GM21515 (cell line): ENCODE data around the gene KAZN.
"Not testable (repeated sequence)": the region's sequence is repeated elsewhere in the genome, so short reads cannot be mapped to it uniquely, and the experiment has no call there.

ENCODE experiments used
- ATAC-seq: cut with Tn5 transposase; IDR thresholded peaks from one replicate; pipeline ENCODE4 v1.9.1; 2021; ENCODE audit not compliant: unreplicated experiment

The KAZN gene

DNA sequence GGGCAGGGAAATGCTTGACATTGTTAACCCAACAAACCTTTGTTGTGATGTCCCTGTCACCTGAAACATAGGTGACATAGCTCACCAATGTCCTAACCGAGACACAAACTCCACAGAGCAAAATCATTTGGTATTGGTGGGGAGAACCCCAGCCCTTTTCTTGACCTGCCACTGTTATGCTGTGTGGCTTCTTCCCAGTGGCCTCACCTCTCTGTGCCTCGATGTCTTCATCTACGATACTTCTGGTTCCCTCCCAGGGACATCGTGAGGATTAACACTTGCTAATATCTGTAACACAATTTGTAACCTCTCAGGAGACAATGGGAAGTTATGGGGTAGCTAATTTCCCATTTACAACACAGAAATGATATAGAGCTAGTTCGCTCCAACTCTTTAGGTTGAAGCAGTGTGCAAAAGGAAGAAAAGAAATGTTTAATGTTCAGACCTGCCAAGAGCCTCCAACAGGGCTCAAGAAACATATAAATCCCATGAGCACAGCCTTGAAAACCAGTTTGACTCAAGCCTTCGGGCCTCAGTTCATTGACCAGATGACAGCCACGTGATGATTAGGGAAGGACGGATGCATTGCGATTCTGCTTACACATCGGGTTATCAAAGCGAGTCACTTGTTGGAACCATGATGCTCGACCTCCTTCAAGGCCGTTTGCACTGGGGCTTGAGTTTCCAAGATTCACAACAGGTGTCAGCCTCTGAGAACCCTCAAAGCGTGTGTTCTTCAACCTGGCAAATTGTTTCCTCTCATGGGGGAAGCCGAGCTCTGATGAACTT, 517.3 kb downstream of the KAZN start:
- ATAC-seq, result no peak

DNA sequence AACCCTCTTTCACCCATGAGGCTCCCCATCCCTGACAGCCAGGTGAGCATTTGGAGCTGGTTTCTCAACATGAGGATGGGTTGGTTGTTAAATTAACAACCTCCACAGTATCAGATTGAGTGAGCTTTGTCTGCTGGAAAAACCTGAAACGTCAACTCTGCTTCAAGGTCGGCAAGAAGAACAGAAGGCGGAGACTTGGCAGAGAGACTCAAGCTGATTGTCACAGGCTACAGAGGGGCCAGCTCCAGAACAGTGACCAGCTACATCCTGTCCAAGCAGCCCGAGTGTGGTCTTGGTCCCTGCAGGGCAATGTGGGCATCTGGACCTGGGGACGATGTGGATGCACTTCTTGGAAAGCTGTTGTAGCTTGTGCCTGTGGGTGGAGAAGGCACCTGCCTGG, 518.5 kb downstream of the KAZN start:
- ATAC-seq, result no peak

DNA sequence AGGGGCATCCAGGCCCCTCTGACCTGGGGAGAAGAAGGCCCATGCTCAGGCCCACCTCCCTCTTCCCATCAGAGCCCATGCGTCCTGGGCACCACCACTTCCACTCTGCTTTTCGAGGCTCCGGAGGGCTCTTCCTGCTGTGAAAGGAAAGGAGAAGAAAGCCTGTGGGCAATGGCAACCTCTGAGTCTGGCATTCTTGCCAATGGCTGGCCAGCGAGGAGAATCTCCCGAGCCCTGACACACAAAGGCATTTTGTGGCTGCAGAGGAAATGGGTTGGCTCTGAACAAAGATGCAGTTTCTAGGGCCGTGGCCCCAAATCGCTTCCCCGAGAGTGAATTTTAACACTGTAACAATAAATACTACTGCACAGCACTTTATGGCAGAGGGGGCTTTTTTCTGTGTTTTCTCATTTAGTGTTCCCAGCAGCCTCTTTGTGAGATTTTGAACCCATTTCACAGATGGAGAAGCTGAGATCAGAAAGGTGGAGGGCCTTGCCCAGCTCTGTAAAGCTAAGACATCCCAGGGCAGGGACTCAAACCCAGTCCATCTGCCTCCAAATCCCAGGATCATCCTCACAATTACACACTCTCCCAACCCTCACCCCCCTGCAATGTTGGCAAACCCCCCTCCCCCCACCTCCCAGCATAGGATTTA, 519.3 kb downstream of the KAZN start:
- ATAC-seq, result no peak

DNA sequence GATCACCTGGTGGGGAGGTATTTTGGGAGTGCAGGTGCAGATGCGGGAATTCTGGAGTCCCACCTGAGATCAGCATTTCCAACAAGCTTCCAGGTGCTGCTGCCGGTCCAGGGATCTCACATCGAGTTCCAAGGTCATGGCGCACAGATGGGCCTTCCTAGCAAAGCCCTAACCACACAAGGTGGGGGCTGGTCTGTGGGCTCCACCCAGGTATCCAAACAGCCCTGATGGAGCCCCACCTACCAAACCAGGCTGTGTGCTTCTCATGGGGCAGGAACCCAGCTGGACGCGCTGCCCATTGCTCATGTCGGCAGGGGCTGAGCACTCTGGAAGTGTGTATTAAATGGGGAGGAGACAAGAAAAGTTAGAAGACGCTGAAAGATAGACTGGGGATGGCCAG, 520.1 kb downstream of the KAZN start:
- ATAC-seq, result no peak

DNA sequence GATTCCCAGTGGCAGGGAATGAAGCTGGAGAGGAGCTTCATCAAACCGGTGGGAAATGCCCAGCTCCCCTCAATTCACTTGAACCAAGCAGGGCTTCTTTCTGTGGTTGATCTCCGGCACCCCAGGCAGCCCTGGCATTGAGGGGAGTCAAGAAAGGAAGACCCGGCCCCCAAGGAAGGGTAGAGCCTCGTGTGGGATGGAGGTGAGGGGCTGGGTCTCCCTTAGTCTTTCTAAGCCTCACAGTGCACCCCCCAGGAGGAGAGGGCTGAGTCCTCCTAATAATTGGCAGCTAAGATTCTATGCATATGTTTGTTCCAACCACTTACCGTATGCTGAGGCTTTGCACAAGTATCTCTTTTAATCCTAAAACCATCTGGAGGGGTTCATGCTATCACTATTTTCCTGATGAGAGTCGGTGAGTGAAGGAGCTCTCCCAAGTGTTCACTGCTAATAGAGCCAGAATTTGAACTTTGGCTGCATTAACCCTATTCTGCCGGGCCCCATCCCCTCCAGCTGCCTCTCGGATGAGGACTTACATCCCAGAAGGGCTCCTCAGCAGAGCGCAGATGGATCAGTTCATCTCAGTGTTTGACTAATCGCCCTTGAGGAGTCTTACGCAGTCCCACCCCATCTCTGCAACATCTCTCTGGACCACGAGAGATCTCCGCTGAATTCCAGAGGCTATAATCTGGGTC, 521.9 kb downstream of the KAZN start:
- no peak for ATAC-seq

DNA sequence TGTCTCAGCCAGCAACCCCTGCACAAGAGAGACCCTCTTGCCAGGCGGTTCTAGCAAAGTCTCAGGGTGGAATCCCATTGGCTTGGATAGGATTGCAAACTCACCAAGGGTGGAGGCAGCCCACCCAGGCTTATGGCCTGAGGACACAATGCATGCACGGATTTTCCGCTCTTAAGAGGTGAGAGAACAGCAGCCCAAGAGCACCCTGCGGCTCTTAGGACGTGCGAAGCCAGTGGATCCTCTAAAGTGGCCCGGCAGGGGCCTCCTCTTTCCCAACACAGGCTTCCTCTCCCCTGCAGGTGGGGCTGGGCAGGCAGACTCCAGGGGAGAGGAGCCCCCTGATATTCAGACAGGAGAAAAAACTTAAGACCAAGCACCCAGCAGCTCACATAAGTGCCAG, 523.8 kb downstream of the KAZN start:
- no peak for ATAC-seq

DNA sequence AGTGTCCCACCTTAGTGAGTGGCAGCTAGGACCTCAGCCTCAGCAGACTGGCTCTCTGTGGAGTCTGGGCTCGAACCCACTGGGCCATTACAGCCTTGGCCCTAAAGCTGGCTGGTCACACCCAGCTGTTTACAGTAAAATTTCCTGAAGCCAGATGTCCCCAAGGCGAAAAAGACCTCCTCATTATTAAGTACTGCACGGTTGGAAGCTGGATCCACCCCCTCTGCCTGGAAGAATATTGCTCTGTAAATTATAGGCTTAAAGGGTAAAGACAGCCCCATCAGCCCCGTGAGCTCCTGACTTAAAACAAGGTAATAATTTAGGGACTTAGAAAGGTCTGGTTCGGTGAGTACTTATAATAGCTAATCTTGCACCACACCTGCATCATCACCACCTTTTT, 524.8 kb downstream of the KAZN start:
- ATAC-seq, result no peak

DNA sequence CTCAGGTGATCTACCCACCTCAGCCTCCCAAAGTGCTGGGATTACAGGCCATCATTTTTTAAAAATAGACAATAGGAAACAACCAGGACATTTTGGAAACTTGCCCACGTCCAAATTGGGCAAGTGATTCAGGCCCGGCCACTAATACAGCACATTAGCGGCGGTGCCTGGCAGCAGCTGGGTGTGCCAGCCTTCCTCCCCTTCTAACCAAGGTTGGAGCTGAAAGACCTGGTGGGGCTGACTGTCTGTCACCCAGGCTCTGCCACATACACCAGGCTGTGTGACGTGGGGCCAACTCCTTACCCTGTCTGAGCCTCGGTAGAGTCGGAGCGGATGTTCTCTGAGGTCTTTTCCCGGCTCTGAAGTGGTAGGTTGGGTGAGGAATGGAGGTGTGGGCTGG, 525.4 kb downstream of the KAZN start:
- ATAC-seq, result no peak

DNA sequence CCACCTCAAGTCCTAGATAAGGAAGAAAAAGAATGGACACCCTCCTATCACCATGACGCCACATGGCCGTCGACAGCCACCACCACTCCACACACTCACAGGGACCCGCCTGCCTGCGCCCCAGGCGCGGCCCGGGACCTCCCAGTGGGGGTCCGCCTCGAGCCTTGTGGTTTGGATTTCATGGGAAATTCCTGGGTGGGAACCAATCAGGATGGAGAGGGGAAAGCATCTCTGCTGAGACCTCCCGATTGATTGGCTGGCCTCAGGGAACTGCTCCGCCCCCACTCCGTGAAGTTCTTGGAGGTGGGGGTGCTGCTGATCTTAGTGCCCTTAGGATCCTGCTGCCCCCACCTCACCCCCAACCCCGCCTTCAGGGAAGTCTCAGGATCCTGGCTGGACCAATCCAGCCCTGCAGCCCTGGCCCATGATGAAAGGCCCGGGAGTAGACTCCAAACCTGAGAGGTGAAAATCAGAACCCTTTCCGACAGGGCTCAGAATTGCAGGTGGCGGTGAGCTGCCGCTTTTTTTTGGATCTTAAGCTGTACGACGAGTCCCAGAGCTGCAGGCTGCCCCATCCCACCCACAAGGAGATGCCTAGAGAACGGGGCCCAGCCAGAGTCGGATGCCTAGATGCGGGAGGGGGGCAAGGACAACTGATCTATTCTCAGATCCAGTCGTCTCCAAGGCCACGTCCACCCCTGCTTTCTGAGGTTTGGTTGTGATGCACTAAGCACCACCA, 526.0 kb downstream of the KAZN start:
- ATAC-seq, result no peak

DNA sequence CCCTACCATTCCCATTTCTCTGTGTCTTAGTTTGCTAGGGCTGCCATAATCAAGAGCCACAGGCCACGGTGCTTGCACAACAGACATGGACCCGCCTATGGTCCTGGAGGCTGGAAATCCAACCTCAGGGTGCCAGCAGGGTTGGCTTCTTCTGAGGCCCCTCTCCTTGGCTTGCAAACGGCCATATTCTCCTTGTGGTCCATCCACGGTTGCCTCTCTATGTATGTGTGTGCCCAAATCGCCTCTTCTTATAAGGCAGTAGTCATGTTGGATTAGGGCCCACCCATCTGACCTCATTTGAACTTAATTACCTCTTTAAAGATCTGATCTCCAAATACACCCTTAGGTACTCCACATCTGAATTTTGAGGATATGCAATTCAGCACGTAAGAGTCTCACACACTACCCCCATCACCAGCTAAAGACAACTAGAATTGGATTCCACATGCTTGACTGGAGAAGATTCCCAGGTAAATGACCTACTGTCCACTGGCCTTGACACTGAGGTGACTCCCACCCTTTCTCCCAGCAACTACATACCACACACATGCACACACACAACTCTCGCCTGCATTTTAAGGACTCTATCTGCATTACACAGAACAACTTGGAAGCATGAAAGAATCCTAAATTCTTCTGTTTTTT, 526.7 kb downstream of the KAZN start:
- ATAC-seq, result no peak

DNA sequence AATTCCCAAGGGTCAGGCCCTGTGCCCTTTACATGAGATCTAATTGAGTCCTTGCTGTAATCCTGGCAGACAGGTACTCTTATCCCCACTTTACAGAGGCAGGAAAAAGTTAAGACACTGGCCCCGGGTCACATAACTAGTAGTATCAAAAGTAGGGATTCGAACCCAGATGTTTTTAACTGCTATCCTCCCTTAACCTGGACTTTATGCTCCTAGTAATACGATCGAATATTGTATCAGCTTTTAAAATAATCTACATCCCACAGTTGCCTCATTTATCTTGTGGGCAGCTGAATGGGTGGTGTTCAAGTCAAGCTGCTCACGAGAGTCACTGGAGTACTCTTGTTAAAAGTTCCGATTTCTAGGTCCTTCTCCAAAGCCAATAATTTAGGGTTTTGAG, 529.6 kb downstream of the KAZN start:
- no peak for ATAC-seq

DNA sequence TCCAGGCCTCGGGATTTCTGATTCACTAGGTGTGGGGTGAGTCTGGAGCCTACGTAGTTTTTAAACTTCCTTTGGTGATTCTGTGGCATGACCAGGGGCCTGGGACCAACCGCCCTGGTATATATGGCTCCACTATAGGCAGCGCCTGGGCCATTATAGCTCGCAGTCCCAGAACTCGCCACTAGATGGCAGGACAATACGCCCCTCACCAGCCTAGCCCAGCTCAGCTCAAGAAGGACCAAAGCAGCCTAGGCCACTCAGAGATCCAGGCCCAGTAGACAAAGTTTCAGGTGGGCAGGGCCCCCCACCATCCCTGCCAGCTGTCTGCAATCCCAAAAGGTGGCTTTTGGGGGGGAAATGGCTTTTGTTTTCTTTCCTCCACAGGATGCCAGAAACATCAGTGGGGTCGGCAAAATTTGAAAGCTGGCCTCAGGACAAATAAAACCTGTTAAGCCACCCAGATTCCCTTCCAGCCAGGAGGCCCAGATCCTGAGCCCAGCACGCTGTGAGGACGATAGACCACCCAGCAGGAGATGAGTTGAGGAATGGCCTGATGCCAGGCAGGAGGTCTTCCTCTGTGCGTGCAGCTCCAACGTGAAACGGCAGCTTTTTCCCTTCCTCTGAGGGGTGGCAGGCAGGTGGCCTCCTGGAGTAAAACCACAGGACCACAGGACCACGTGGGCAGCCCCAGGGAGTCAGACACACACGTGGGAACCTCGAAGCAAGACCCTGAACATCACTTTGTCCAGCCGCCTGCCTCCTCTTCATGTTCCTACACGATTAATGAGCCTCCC, 530.2 kb downstream of the KAZN start:
- no peak for ATAC-seq

DNA sequence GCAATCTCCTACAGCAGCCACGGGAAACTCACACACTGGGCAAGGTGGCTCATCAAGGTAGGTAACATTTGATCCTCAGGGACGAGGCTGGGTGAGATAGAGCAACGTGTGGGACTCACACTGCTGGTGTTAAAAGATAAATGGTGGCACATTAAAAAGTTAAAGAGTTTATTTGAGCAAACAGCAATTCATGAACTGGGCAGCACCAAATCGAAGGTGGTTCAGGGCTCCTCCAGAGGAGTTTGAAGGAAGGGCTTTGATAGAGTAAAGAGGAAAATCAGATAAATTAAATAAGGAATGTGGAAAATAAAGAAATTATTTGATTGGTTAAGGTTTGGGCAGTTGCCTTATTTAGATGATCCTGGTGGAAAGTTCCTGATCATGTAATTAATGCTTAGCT, 531.5 kb downstream of the KAZN start:
- no peak for ATAC-seq

DNA sequence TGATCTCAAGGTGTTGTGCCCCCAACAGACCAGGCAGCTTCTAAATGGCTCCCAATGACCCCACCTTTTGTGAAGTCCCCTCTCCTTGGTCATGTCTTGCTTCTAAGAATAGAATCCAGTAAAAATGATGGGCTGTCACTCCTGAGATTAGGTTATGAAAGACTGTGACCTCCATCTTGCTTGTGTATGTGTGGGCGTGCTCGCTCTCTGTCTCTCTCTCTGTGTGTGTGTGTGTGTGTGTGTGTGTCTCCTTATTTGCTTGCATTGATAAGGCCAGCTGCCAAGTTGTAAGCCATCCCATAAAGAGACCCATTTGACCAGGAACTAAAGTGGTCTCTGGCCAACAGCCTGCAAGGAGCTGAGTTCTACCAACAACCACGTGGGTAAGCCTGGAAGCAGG, 532.1 kb downstream of the KAZN start:
- no peak for ATAC-seq

DNA sequence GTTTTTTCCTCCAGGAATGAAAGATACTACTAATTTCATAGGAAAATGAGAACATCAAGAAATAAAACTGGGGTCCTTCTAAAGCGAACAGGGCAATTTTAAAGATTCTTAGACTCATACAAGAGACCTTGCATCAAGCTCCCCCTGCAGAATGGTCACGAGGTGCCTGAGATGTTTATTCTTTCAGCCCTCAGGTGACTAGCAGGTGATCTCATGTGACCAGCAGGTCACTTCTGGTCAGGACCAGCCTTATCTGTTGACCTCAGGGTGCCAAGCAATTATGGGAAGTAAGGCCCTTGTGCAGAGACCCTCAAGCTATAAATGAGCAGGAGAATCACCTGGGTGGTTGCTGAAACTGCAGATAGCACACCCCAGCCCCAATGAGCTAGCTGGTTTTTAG, 534.5 kb downstream of the KAZN start:
- no peak for ATAC-seq

DNA sequence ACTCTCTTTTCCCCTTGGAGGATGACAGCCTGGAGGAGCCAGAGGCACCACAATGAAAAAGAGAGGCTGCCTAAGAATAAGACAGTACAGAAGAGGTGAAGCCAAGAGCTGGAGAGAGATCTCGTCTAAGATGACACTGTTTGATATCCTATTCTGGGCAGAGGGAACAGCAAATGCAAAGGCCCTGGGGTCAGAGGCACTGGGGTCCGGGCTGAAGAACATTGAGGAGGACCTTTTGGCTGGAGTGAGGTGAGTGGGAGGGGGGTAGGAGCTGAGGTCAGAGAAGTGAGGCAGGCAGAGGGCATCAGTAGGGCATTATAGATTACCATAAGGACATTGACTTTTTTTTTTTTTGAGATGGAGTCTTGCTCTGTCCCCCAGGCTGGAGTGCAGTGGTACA, 535.8 kb downstream of the KAZN start:
- no peak for ATAC-seq

DNA sequence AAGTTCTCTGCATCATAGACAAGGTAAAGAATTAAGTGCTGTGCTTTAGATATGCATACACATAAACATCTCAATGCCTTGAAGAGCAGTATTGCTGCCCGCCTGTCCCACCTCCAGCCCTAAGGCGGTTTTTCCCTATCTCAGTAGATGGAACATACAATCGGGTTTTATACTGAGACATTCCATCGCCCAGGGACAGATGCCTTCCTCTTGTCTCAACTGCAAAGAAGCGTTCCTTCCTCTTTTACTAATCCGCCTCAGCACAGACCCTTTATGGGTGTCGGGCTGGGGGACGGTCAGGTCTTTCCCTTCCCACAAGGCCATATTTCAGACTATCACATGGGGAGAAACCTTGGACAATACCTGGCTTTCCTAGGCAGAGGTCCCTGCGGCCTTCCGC, 537.1 kb downstream of the KAZN start:
- not testable (repeated sequence) for ATAC-seq

DNA sequence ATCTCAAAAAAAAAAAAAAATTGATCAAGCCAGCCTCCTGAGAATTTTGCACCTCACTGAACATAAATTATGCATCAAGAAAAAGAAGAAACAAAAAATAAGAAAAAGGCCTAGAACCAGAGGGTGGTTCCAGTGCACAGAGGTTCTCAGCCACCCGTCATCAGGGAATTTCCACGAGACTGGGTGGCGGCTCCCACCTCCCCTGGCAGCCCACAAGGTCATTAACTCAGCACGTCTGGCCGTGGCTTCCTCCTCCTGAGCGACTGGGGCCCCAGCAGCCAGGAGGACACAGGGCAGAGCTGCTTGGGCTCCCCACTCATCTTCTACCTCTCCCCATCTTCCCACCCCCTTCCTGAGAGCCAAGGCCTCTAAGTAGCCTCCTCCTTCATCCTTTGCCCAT, 539.3 kb downstream of the KAZN start:
- no peak for ATAC-seq

DNA sequence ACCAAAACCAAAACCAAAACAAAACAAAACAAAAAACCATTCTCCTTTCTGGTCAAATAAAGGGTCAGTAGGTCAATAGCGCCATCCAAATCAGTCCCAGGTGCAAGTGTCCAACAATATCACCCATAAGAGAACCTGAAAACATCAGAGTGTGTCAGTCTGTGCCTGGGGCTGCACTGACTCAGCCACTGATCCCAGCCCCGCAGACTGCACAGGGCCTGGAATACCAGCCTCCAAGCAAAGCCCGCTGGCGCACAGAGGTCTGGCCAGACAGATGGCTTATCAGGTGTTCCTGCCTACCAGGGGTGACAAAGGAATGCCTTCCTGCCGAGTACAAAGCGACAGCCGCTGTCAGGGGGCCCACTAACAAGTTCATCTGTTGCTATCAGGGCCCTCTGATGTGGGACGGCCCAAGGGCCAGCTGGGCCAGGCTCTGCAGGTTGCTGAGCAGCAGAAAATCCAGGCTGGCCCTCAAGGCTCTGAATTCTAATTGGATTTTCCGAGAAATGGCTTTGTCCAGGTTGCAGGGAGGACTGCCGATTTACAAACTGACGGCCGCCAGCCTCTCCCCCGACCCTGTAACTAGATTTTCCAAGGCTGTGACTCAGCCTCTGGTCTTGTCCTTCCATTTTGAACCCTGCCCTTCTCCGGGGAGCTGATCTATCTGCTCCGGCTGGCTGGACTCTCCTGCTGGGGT, 541.3 kb downstream of the KAZN start:
- ATAC-seq, result no peak
